ENCODE data around the gene PPP1R26.

The PPP1R26 gene

GRCh38 chr9:135498381-135499126, 19.0 kb downstream of the PPP1R26 start:
- H3K27ac ChIP-seq (ENCODE audit: low read depth, low read length, poor library complexity, severe bottlenecking) = no peak overlapping the region
- H3F3A ChIP-seq (ENCODE audit: insufficient read depth, low read length) = no peaks in the 10 kb centered on the region
- no peak overlapping the region for H3K4me2 ChIP-seq (ENCODE audit: low read length)
- TF ChIP-seq CTCF (IDR thresholded peaks at IDR 0.05; ENCODE audit: low read length) (no peak), EZH2 (IDR thresholded peaks at IDR 0.05; ENCODE audit: borderline replicate concordance, low read length) (no peak)
- H3K9ac ChIP-seq (ENCODE audit: low read length) = no peak overlapping the region
- no peaks in the 10 kb centered on the region for H4K20me1 ChIP-seq (ENCODE audit: insufficient read depth, low read length)
- peaks cover 18% of the 10 kb centered on the region; the same call in 1 of the 2 replicates for H3K36me3 ChIP-seq (ENCODE audit: insufficient read depth, low read length)
- no peaks in the 10 kb centered on the region for H3K9me3 ChIP-seq (ENCODE audit: low read length)
- H3K79me2 ChIP-seq (ENCODE audit: insufficient read depth, low read length) = no peaks in the 10 kb centered on the region
- H3K27me3 ChIP-seq (ENCODE audit: insufficient read depth, low read length) = no peaks in the 10 kb centered on the region
- H3K9me2 ChIP-seq (ENCODE audit: low read depth, low read length) = no peaks in the 10 kb centered on the region
- H3K4me1 ChIP-seq (ENCODE audit: insufficient read depth, low read length, severe bottlenecking) = peaks cover 19% of the 10 kb centered on the region
- no peak overlapping the region for H2AFZ ChIP-seq (ENCODE audit: low read length)
- no peak overlapping the region for H3K4me3 ChIP-seq (ENCODE audit: low read depth, low read length, poor library complexity, severe bottlenecking)

DNA sequence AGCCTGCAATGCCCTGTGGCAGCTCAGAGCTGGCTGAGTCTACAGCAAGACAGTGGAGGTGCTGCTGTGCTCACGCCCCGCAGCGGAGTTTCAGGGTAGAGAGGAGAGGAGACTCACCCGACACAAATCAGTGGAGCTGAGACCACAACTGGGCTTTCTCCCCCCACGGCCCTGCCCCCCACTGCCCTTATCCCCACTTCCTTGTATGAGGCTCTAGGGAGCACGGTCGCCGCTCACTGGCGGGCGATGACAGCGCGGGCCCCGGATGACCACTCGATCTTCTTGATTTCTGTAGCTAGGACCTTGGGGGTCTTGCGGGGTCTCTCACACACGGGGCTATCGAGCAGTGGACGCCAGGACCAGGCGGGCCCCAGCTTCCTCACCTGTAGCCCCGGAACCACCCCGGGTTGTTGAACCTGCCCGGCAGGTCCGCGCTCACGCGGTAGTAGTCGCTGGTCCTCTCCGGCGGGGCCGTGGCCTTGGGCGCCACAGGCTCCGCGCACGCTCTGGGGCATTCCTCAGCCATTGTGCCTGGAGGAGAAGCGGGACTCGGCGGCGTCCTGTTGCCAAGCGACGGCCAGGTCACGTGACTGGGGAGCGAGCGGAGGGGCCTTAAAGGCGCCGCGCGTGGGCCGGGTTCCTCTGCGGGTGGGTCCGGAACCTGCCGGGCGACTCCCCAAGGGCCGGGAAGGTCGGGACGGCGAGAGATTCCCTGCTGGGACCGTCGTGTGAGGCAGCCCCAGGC, 19.9 kb downstream of the PPP1R26 start:
- H3K9me2 ChIP-seq (ENCODE audit: low read depth, low read length) = no peaks in the 10 kb centered on the region
- H3K79me2 ChIP-seq (ENCODE audit: insufficient read depth, low read length) = no peaks in the 10 kb centered on the region
- peaks cover 27% of the 10 kb centered on the region for H3K36me3 ChIP-seq (ENCODE audit: insufficient read depth, low read length)
- peaks cover 19% of the 10 kb centered on the region for H3K4me1 ChIP-seq (ENCODE audit: insufficient read depth, low read length, severe bottlenecking)
- H3K27me3 ChIP-seq (ENCODE audit: insufficient read depth, low read length) = no peaks in the 10 kb centered on the region
- H3K4me3 ChIP-seq (ENCODE audit: low read depth, low read length, poor library complexity, severe bottlenecking) = peak overlapping the region; percentile 79
- H3K9ac ChIP-seq (ENCODE audit: low read length) = peak overlapping the region; percentile 58; the same call in 1 of the 2 replicates
- H4K20me1 ChIP-seq (ENCODE audit: insufficient read depth, low read length) = no peaks in the 10 kb centered on the region
- no peak overlapping the region for H3K27ac ChIP-seq (ENCODE audit: low read depth, low read length, poor library complexity, severe bottlenecking)
- no peaks in the 10 kb centered on the region for H3K9me3 ChIP-seq (ENCODE audit: low read length)
- TF ChIP-seq CTCF (IDR thresholded peaks at IDR 0.05; ENCODE audit: low read length) = no peak
- no peak for TF ChIP-seq EZH2 (IDR thresholded peaks at IDR 0.05; ENCODE audit: borderline replicate concordance, low read length)
- peak overlapping the region; percentile 85 for H3K4me2 ChIP-seq (ENCODE audit: low read length)
- no peak overlapping the region for H2AFZ ChIP-seq (ENCODE audit: low read length)
- no peaks in the 10 kb centered on the region for H3F3A ChIP-seq (ENCODE audit: insufficient read depth, low read length)

- TF ChIP-seq CTCF (IDR thresholded peaks at IDR 0.05; ENCODE audit: low read length) (no peak), EZH2 (IDR thresholded peaks at IDR 0.05; ENCODE audit: borderline replicate concordance, low read length) (no peak)
- no peak overlapping the region; the same call in 1 of the 2 replicates for H2AFZ ChIP-seq (ENCODE audit: low read length)
- H3K9ac ChIP-seq (ENCODE audit: low read length) = peak overlapping the region; percentile 58
- H3K4me1 ChIP-seq (ENCODE audit: insufficient read depth, low read length, severe bottlenecking) = peaks cover 19% of the 10 kb centered on the region
- peak overlapping the region; percentile 79 for H3K4me3 ChIP-seq (ENCODE audit: low read depth, low read length, poor library complexity, severe bottlenecking)
- no peaks in the 10 kb centered on the region for H3F3A ChIP-seq (ENCODE audit: insufficient read depth, low read length)
- H3K27me3 ChIP-seq (ENCODE audit: insufficient read depth, low read length) = no peaks in the 10 kb centered on the region
- no peaks in the 10 kb centered on the region for H3K9me2 ChIP-seq (ENCODE audit: low read depth, low read length)
- H3K27ac ChIP-seq (ENCODE audit: low read depth, low read length, poor library complexity, severe bottlenecking) = no peak overlapping the region
- H3K36me3 ChIP-seq (ENCODE audit: insufficient read depth, low read length) = peaks cover 32% of the 10 kb centered on the region
- no peaks in the 10 kb centered on the region for H3K79me2 ChIP-seq (ENCODE audit: insufficient read depth, low read length)
- H3K9me3 ChIP-seq (ENCODE audit: low read length) = no peaks in the 10 kb centered on the region
- H4K20me1 ChIP-seq (ENCODE audit: insufficient read depth, low read length) = no peaks in the 10 kb centered on the region
- peak overlapping the region; percentile 85 for H3K4me2 ChIP-seq (ENCODE audit: low read length)
Measured at GRCh38 chr9:135500071-135500524, 20.5 kb downstream of the PPP1R26 start.
